Amniotic stem cell (primary cell): ENCODE results near the gene NCOA6.

Source experiments
- DNase-seq: peaks from one replicate; lab custom pipeline; 2025; lab: John Stamatoyannopoulos, UW

NCOA6 gene

GRCh38 chr20:34825530-34826362, at the start of gene NCOA6:
NCOA6 (minus strand) TSS chr20:34825651; CDS start chr20:34782355, 43,296 bp downstream.
- DNase-seq: peak; percentile 52

DNA sequence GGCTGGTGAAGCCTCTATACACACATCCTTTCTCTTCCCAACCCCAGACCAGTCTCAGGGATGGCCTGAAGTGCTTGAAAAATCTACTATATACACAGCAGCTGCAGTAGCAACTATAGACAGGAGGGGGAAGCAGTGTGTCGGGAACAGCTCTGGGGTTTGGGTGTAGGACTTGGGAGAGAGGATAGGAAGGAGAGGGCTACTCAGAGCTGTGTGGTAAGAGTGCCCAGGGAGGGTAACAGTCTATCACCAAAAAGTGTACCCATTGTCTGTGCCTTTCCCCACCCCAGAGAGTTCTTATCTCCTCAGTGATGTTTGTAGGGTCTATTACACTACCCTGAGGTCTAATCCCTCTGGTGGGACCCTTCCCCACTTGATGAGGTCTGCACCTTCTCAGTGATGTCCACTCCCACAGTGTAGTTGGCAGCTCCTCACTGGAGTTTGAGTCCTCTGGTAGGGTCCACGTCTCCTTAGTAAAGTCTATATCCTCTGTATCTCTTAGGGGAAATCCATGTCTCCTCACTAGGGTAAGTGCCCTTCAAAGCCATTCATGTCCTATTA, 48.7 kb upstream of the NCOA6 start:
- peak; percentile 36 for DNase-seq

DNA sequence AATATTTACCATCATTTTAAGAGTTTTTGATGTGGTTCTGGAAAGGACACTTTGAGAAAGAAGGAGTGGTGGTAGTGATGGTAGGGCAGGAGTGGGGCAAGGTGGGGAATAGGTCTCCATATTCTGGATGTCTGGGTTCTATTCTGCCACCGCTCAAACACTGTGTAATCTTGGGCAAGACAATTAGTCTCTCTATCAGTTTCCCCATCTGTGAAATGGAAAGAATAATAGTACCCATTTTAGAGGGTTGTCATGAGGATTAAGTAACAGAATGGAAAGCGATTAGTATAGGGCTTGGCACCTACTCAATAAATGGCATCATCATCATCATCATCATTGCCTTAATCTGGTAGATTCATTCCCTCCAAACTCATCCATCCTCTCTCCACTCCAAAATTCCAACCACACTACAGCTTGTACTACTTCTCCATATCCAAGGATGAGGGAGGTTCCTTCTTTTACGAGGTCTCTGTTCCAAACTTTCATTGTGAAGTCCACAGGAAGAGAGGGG, 48.2 kb upstream of the NCOA6 start:
- no peak for DNase-seq

- peak; percentile 70 for DNase-seq
Observed at GRCh38 chr20:34872622-34873224, 47.3 kb upstream of the NCOA6 start, which contains the start of gene GGT7. GGT7 (minus strand) TSS chr20:34872856; CDS start chr20:34872815, 41 bp downstream.

DNA sequence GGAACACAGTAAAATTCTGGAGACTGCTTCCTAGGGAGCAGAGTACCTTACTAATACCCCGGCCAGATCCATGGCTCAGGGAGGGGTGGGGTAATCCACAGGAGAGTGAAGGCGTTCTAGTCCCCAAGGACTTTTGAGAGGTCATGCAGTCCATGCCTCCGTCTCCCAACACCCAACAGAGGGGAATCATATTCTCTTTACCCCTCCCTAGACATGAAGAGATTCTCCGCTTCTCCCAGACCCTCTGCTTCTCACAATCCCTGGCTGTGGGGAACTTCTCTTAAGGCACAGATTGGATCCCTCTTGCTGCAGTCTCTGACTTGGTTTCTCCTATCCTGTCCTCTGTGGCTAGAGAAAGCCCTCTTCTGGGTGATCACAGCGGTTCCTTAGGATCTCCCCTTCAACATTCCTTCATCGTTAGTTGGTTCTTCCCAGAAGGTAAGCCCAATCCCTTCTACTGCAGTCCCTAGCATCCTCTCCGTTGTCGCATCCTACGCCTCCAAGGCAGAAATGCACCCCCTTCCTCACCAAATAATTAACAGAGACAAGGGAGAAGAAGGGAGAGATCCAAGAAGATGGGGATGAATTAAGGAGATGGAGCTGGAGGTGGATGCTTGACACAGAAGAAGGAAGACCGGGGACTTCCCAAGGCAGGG, 46.6 kb upstream of the NCOA6 start:
- DNase-seq: no peak

- DNase-seq: no peak
Observed at GRCh38 chr20:34871320-34871926, 46.0 kb upstream of the NCOA6 start.

DNA sequence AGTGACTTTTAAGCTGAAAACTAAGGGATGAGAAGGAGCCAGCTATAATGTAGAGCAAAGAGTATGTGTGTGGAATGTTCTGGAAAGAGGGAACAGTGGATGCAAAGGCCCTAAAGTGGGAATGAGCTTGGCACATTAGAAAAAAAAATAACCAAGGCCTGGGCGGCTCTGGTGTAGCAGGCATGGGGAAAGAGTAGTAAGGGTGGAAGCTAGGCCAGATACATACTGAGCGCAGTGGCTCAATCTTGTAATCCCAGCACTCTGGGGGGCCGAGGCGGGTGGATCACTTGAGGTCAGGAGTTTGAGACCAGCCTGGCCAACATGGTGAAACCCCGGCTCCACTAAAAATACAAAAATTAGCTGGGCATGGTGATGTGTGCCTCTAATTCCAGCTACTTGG, 38.8 kb upstream of the NCOA6 start:
- no peak for DNase-seq

DNA sequence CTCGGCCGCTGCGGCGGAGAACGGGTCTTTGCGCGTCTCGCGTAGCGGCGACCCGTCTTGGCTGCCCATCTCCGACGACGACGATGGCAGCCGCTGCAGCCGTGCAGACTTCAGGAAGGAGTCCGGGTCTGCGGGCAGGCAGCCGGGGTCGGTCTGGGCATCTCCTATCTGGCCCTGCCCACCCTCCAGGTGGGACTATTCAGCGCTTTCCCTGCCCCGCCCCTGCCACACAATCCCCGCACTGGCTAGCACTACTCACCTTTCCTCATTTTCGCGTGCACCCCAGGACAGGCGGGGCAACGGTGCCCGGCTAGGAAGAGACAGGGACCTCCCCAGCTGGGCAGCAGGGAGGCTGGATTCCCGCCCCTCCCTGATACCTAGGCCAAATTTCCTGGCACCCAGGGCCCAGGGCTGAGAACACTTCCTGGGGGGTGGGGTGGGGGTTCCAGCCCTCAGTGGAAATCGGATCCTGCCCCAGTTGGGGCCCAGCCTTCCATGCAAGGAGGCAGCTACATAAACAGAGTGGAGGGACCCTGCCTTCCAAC, 38.0 kb upstream of the NCOA6 start:
- no peak for DNase-seq

DNA sequence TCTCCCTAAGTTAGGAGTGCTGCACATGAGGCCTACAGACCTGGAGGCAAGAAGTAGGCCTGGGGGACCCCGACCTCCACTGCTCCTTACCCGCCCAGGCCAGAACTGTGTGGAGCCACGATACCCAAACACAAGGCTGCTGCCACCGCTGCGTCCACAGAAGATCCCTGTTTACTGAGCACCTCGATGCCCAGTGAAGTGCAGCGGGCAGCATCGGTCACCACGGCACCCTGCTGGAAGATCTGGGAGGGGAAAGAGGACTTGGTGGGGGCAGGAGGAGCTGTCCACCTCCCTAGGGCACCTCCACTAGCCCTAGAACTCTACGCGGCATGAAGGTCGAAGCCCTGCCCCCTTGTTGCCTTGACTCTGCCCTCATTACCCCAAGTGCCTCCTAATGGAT, 37.3 kb upstream of the NCOA6 start:
- DNase-seq: no peak

- DNase-seq: no peak
Observed at GRCh38 chr20:34861386-34862084, 36.1 kb upstream of the NCOA6 start.

- DNase-seq: no peak
Observed at GRCh38 chr20:34859826-34860545, 34.5 kb upstream of the NCOA6 start.

GRCh38 chr20:34859367-34859766, 33.9 kb upstream of the NCOA6 start:
- no peak for DNase-seq

- no peak for DNase-seq
Observed at GRCh38 chr20:34852298-34852697, 26.8 kb upstream of the NCOA6 start.

DNA sequence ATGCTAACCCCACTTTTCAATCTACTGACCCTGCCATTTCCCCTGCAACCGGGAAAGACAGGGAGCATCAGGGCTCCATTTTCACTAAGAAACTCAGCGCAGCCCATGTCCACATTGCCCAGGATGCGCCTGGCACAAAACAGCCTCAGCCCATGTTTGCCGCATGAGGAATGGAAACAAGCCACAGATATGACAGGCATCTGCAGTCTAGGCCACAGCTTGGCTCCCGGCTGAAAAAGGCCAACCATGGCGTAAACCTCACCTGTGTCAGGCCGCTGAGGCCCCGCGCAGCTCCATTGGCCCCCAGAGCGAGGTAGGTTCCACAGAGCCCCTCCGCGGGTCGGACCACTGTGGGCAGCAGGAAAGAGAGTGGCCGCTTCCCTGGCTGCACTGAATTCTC, 25.5 kb upstream of the NCOA6 start:
- DNase-seq: no peak

- DNase-seq: no peak
Observed at GRCh38 chr20:34849778-34850177, 24.3 kb upstream of the NCOA6 start.

DNA sequence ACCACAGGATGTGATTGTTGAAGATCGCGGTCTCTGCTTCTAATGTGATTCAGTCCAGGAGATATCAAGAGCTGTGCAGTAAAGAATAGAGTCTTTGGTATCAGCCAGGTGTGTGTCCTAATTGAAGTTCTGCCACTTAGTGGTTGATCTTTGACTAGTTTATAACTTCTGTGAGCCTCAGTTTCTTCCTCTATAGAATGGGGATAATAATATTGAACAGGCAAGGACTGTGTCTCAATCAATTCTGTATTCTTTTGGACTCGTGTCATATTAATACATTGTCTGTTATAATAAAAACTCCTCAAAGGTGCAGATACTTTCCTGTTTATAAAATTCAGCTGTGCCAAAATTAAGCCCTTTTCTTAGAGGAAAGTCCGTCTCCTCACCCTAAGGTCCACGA, 23.1 kb upstream of the NCOA6 start:
- DNase-seq: no peak

DNA sequence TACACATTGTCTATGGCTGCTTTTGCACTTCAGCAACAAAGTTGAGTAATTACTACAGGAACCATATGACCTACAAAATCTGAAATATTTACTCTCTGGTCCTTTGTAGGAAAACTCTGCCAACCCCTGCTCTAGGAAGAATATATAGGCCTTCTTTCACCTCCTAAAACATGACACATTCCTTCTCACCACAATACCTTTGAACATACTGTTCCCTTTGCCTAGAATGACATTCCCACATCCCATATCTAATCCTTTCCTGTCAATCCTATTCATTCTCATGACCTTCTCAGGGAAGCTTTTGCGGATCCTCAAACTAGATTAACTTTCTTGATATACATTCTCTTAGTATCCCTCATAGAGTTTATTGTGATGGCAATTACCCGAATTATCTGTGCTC, 18.0 kb upstream of the NCOA6 start:
- no peak for DNase-seq

GRCh38 chr20:34842143-34842542, 16.7 kb upstream of the NCOA6 start:
- DNase-seq: no peak

- no peak for DNase-seq
Observed at GRCh38 chr20:34834459-34834893, 9.0 kb upstream of the NCOA6 start.

GRCh38 chr20:34831936-34832335, 6.5 kb upstream of the NCOA6 start:
- DNase-seq: no peak
